H9 (cell line): ENCODE results near the gene C2orf92. TPM values are rescaled to one million over a fixed set of nuclear protein-coding genes. Genes with fewer than 3 reads are reported as not detected.

Source experiments
- DNase-seq: peaks from one replicate; pipeline ENCODE4 v3.0.0-alpha.2; 2017
- H2AFZ ChIP-seq: one replicate; pipeline ENCODE4 v1.6.1; 2013; ENCODE audit warnings: mild to moderate bottlenecking, low read length, control low read depth, moderate library complexity
- H2AK5ac ChIP-seq: 2 replicates; pipeline ENCODE4 v1.6.1; 2013; ENCODE audit warnings: low read length, control low read depth, mixed read lengths; ENCODE audit not compliant: insufficient read length
- H2BK120ac ChIP-seq: one replicate; pipeline ENCODE4 v1.6.1; 2013; ENCODE audit warnings: low read depth, mild to moderate bottlenecking, low read length, control low read depth, inconsistent platforms; ENCODE audit not compliant: poor library complexity, severe bottlenecking
- H2BK12ac ChIP-seq: 2 replicates; pipeline ENCODE4 v1.6.1; 2013; ENCODE audit warnings: low read length, control low read depth, mixed read lengths, low read depth; ENCODE audit not compliant: insufficient read length
- H2BK15ac ChIP-seq: 2 replicates; pipeline ENCODE4 v1.6.1; 2013; ENCODE audit warnings: low read depth, low read length, control low read depth
- H2BK20ac ChIP-seq: one replicate; pipeline ENCODE4 v1.6.1; 2013; ENCODE audit warnings: low read depth, mild to moderate bottlenecking, low read length, control low read depth, inconsistent platforms; ENCODE audit not compliant: poor library complexity, severe bottlenecking
- H2BK5ac ChIP-seq: 2 replicates; pipeline ENCODE4 v1.6.1; 2013; ENCODE audit warnings: low read length, control low read depth, mixed read lengths; ENCODE audit not compliant: insufficient read length
- H3K14ac ChIP-seq: 2 replicates; pipeline ENCODE4 v1.6.1; 2013; ENCODE audit warnings: low read length, control low read depth; ENCODE audit not compliant: insufficient read depth
- H3K18ac ChIP-seq: 2 replicates; pipeline ENCODE4 v1.6.1; 2013; ENCODE audit warnings: low read depth, mild to moderate bottlenecking, mixed read lengths, low read length, control low read depth; ENCODE audit not compliant: insufficient read length
- H3K23ac ChIP-seq: 2 replicates; pipeline ENCODE4 v1.6.1; 2013; ENCODE audit warnings: low read length, control low read depth, mixed read lengths, low read depth; ENCODE audit not compliant: insufficient read length
- H3K23me2 ChIP-seq: 2 replicates; pipeline ENCODE4 v1.6.1; 2013; ENCODE audit warnings: low read depth, mild to moderate bottlenecking, mixed read lengths, low read length, control low read depth; ENCODE audit not compliant: insufficient read length, poor library complexity, severe bottlenecking
- H3K27ac ChIP-seq: 2 replicates; pipeline ENCODE4 v1.5.1; 2013; ENCODE audit warnings: low read length, control low read depth, mixed read lengths, low read depth; ENCODE audit not compliant: insufficient read length
- H3K27me3 ChIP-seq: 2 replicates; pipeline ENCODE4 v1.6.1; 2013; ENCODE audit warnings: low read length, control low read depth, inconsistent platforms; ENCODE audit not compliant: insufficient read depth
- H3K4ac ChIP-seq: 2 replicates; pipeline ENCODE4 v1.6.1; 2013; ENCODE audit warnings: low read depth, mild to moderate bottlenecking, control low read depth, inconsistent platforms, low read length, moderate library complexity
- H3K4me1 ChIP-seq: 2 replicates; pipeline ENCODE4 v1.6.1; 2013; ENCODE audit warnings: low read length, control low read depth, inconsistent platforms; ENCODE audit not compliant: insufficient read depth
- H3K4me2 ChIP-seq: 2 replicates; pipeline ENCODE4 v1.6.1; 2013; ENCODE audit warnings: low read length, control low read depth, mixed read lengths; ENCODE audit not compliant: insufficient read length, insufficient read depth
- H3K56ac ChIP-seq: 2 replicates; pipeline ENCODE4 v1.6.1; 2013; ENCODE audit warnings: low read depth, mild to moderate bottlenecking, mixed read lengths, low read length, control low read depth; ENCODE audit not compliant: insufficient read length
- H3K79me1 ChIP-seq: 2 replicates; pipeline ENCODE4 v1.6.1; 2013; ENCODE audit warnings: low read depth, mild to moderate bottlenecking, moderate library complexity, low read length, control low read depth, inconsistent platforms; ENCODE audit not compliant: insufficient read depth, poor library complexity, severe bottlenecking
- H3K79me2 ChIP-seq: 2 replicates; pipeline ENCODE4 v1.6.1; 2013; ENCODE audit warnings: low read length, control low read depth, inconsistent platforms; ENCODE audit not compliant: insufficient read depth
- H3K9ac ChIP-seq: 2 replicates; pipeline ENCODE4 v1.6.1; 2013; ENCODE audit warnings: low read length, control low read depth, mixed read lengths; ENCODE audit not compliant: insufficient read length; ENCODE audit errors: extremely low read depth
- H3K9me3 ChIP-seq: one replicate; pipeline ENCODE4 v1.6.1; 2013; ENCODE audit warnings: low read depth, low read length, inconsistent platforms; ENCODE audit not compliant: control insufficient read depth
- H3T11ph ChIP-seq: one replicate; pipeline ENCODE4 v1.6.1; 2013; ENCODE audit warnings: mild to moderate bottlenecking, low read length, control low read depth, inconsistent platforms
- H4K20me1 ChIP-seq: one replicate; pipeline ENCODE4 v1.6.1; 2013; ENCODE audit not compliant: control insufficient read depth, insufficient read length, insufficient read depth
- H4K5ac ChIP-seq: 2 replicates; pipeline ENCODE4 v1.6.1; 2013; ENCODE audit warnings: low read depth, mild to moderate bottlenecking, mixed read lengths, low read length, control low read depth; ENCODE audit not compliant: insufficient read length
- H4K8ac ChIP-seq: replicated peaks from 2 replicates; pipeline ENCODE4 v1.6.1; 2013; ENCODE audit warnings: low read length, control low read depth, mixed read lengths, low read depth; ENCODE audit not compliant: insufficient read length
- H4K91ac ChIP-seq: 2 replicates; pipeline ENCODE4 v1.6.1; 2013; ENCODE audit warnings: low read depth, mild to moderate bottlenecking, moderate library complexity, mixed read lengths, low read length, control low read depth; ENCODE audit not compliant: insufficient read length
- H3K27ac Mint-ChIP-seq, 3 experiments: 2 replicates in 2 of 3; 3 replicates in 1 of 3; pipeline ENCODE4 v1.8.0; 2020 to 2021; ENCODE audit warnings: mixed read lengths in 3 of 3, mild to moderate bottlenecking in 1 of 3, moderate library complexity in 1 of 3
- H3K27me3 Mint-ChIP-seq: 2 replicates; pipeline ENCODE4 v1.8.0; 2021; ENCODE audit warnings: low read depth, mild to moderate bottlenecking, moderate library complexity, mixed read lengths
- H3K36me3 Mint-ChIP-seq, 3 experiments: 2 replicates in 2 of 3; 3 replicates in 1 of 3; pipeline ENCODE4 v1.8.0; 2020 to 2021; ENCODE audit warnings: low read depth in 3 of 3, mixed read lengths in 3 of 3; ENCODE audit not compliant: insufficient read depth in 1 of 3
- H3K4me1 Mint-ChIP-seq, 2 experiments: 2 replicates each; pipeline ENCODE4 v1.8.0; 2020; ENCODE audit warnings: mixed read lengths in 2 of 2
- H3K4me3 Mint-ChIP-seq, 2 experiments: 2 replicates in 1 of 2; 3 replicates in 1 of 2; pipeline ENCODE4 v1.8.0; 2020 to 2021; ENCODE audit warnings: mild to moderate bottlenecking in 2 of 2, mixed read lengths in 2 of 2, moderate library complexity in 1 of 2
- H3K9me3 Mint-ChIP-seq, 2 experiments: 2 replicates in 1 of 2; 3 replicates in 1 of 2; pipeline ENCODE4 v1.8.0; 2020; ENCODE audit warnings: mild to moderate bottlenecking in 2 of 2, mixed read lengths in 2 of 2, moderate library complexity in 1 of 2
- WGBS: extraction: QIAGEN DNeasy Blood & Tissue Kit; methylation state at CpG from one replicate; pipeline ENCODE4 v1.1.7; 2013; ENCODE audit warnings: missing lambda C conversion rate, low lambda C conversion rate, mixed read lengths; ENCODE audit not compliant: insufficient read length; ENCODE audit errors: extremely low coverage; 5-methylcytosine and 5-hydroxymethylcytosine counted together
- total RNA-seq: library from RNA; stranded (reverse); gene quantifications from 2 replicates; pipeline ENCODE4 v1.2.1, GENCODE V29; 2021
- TF ChIP-seq, protein P1 (sequence below): fragments of 200-600 bp; sonication (generic); conservative IDR thresholded peaks from 3 replicates; pipeline ENCODE4 v1.8.0; 2021; ENCODE audit warnings: antibody characterized with exemption, mild to moderate bottlenecking

C2orf92 gene
- total RNA-seq, 1 experiment from 2014 or later = 7.3 TPM

DNA sequence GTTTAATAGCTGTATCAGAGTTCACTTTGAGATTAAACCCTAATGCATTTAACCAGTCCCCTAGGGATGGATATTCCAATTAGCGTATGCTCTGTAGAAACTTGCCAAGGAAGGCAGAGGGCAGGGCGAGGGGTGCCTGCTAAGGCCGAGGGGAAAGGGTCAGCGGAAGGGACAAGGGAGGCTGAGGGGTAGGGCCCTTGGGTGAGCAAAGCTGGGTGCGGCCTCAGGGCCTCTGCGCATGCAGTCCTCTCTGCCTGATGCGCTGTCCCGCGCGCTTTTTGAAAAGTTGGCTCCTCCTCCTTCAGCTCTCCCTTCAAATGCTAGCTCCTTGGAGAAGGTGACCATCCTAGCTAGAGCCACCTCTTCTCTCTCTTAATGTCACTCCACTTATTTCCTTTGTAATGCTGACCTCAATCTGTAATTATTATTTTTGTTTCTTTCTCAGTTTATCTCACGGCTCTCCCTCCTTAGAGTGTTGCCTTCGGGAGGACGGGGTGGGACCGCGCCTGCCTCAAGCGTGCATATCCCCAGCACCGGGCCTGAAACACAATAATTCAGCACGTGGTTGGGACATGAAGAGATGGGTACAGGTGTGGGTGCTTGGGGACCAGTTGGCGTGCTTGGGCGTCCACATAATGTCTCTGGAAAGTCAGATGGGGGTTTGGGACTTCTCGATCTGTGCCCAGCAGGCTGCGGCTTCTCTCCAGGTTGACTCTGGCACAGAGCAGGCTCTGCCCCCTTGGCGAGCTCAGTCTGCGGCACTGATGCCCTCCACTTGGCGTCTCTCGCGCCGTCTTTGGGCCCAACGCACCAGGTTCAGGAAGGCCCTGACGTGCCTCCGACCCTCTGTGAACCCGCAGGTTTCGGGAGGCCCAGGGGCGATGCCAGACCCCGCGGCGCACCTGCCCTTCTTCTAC lies 53.9 kb downstream of the C2orf92 start:
- H3K27ac Mint-ChIP-seq = no peak overlapping the region
- TF ChIP-seq, protein P1, sequence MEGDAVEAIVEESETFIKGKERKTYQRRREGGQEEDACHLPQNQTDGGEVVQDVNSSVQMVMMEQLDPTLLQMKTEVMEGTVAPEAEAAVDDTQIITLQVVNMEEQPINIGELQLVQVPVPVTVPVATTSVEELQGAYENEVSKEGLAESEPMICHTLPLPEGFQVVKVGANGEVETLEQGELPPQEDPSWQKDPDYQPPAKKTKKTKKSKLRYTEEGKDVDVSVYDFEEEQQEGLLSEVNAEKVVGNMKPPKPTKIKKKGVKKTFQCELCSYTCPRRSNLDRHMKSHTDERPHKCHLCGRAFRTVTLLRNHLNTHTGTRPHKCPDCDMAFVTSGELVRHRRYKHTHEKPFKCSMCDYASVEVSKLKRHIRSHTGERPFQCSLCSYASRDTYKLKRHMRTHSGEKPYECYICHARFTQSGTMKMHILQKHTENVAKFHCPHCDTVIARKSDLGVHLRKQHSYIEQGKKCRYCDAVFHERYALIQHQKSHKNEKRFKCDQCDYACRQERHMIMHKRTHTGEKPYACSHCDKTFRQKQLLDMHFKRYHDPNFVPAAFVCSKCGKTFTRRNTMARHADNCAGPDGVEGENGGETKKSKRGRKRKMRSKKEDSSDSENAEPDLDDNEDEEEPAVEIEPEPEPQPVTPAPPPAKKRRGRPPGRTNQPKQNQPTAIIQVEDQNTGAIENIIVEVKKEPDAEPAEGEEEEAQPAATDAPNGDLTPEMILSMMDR = no peak
- H4K8ac ChIP-seq = no peak overlapping the region
- no peak overlapping the region for H3K27ac ChIP-seq
- no peaks in the 10 kb centered on the region; a peak in 2 of 5 replicates for H3K9me3 Mint-ChIP-seq
- no peaks in the 10 kb centered on the region; a peak in 2 of 7 replicates for H3K36me3 Mint-ChIP-seq
- H3T11ph ChIP-seq = no peak overlapping the region
- H2AFZ ChIP-seq = no peak overlapping the region
- H3K23me2 ChIP-seq = no peaks in the 10 kb centered on the region
- H3K56ac ChIP-seq = no peak overlapping the region
- H3K4me2 ChIP-seq = no peak overlapping the region
- no peak overlapping the region for H3K9ac ChIP-seq
- no peak overlapping the region for H3K4me3 Mint-ChIP-seq
- H2BK15ac ChIP-seq = no peak overlapping the region
- no peak overlapping the region for H4K91ac ChIP-seq
- no peak overlapping the region for H2BK12ac ChIP-seq
- no peak overlapping the region for H3K18ac ChIP-seq
- H4K20me1 ChIP-seq = no peaks in the 10 kb centered on the region
- no peak overlapping the region for H2BK120ac ChIP-seq
- H3K9me3 ChIP-seq = no peaks in the 10 kb centered on the region
- H3K14ac ChIP-seq = no peak overlapping the region; the same call in 1 of the 2 replicates
- no peak overlapping the region for H3K23ac ChIP-seq
- no peaks in the 10 kb centered on the region for H3K79me2 ChIP-seq
- H4K5ac ChIP-seq = no peak overlapping the region
- H3K27me3 Mint-ChIP-seq = peaks cover 3% of the 10 kb centered on the region
- peaks cover 16 to 21% of the 10 kb centered on the region in 2 experiments for H3K4me1 Mint-ChIP-seq
- no peak overlapping the region for H2BK20ac ChIP-seq
- no peaks in the 10 kb centered on the region for H3K79me1 ChIP-seq
- H2BK5ac ChIP-seq = no peak overlapping the region
- H2AK5ac ChIP-seq = no peak overlapping the region
- H3K4me1 ChIP-seq = peaks cover 6% of the 10 kb centered on the region
- no CpG with 5 or more reads among the region's 37 CpGs for WGBS
- no peak for DNase-seq
- no peaks in the 10 kb centered on the region for H3K27me3 ChIP-seq
- H3K4ac ChIP-seq = no peak overlapping the region
